Right atrium auricular region (tissue), 2 donors: ENCODE measurements around the gene RREB1. TPM values are rescaled to one million over a fixed set of nuclear protein-coding genes. Genes with fewer than 3 reads are reported as not detected.

ENCODE experiments used
- DNase-seq: peaks from one replicate; pipeline ENCODE4 v3.0.0-alpha.2; 2019; ENCODE audit warnings: low spot score
- H3K27ac ChIP-seq, 2 donors: fragments of 200-600 bp; sonication (generic); 1 replicate in 1 of 2; 2 replicates in 1 of 2; pipeline ENCODE4 v1.5.1; 2016 to 2019
- H3K27me3 ChIP-seq, 2 donors: fragments of 200-600 bp; sonication (generic); one replicate each; pipeline versions ENCODE4 v1.5.1 to v1.6.0; 2017 to 2019
- H3K36me3 ChIP-seq: fragments of 200-600 bp; sonication (generic); one replicate; pipeline ENCODE4 v1.5.1; 2016
- H3K4me1 ChIP-seq, 2 donors: fragments of 200-600 bp; sonication (generic); one replicate each; pipeline versions ENCODE4 v1.5.1 to v1.6.0; 2017 to 2019
- H3K4me3 ChIP-seq, 2 donors: fragments of 200-600 bp; sonication (generic); 1 replicate in 1 of 2; 2 replicates in 1 of 2; pipeline ENCODE4 v1.5.1; 2017 to 2019; ENCODE audit warnings: mild to moderate bottlenecking in 1 of 2, moderate library complexity in 1 of 2
- H3K9me3 ChIP-seq, 2 donors: fragments of 200-600 bp; sonication (generic); one replicate each; pipeline ENCODE4 v1.5.1; 2019
- CTCF ChIP-seq, 2 donors: fragments of 200-600 bp; sonication (generic); IDR thresholded peaks; one replicate each; pipeline ENCODE4 v1.5.1; 2019; ENCODE audit warnings: antibody characterized with exemption in 2 of 2
- total RNA-seq, 2 donors: library from RNA; depleted of rRNA; stranded (reverse); fragments of >200 nt; gene quantifications; one replicate each; pipeline ENCODE4 v1.1.0, GENCODE V29; 2016

The RREB1 gene
- total RNA-seq, 2 donors from 2014 or later = 25.5 to 30.3 TPM

- H3K4me3 ChIP-seq = no peak overlapping the region
- H3K27ac ChIP-seq = no peak overlapping the region
- peaks cover 0 to 19% of the 10 kb centered on the region in 2 donors for H3K4me1 ChIP-seq
- H3K36me3 ChIP-seq = peaks cover 37% of the 10 kb centered on the region
- TF ChIP-seq CTCF (IDR thresholded peaks at IDR 0.05) = no peak
- H3K9me3 ChIP-seq = no peaks in the 10 kb centered on the region
- H3K27me3 ChIP-seq = no peaks in the 10 kb centered on the region
- DNase-seq = no peak
Observed at GRCh38 chr6:7235712-7236305, 128.0 kb downstream of the RREB1 start.

- Histone ChIP-seq H3K27ac (no peak overlapping the region), H3K36me3 (peaks cover 37% of the 10 kb centered on the region), H3K4me1 (peaks cover 0 to 19% of the 10 kb centered on the region in 2 donors), H3K4me3 (no peak overlapping the region), H3K27me3 (no peaks in the 10 kb centered on the region), H3K9me3 (no peaks in the 10 kb centered on the region)
- no peak for DNase-seq
- TF ChIP-seq CTCF (IDR thresholded peaks at IDR 0.05) = no peak
Observed at GRCh38 chr6:7236306-7237209, 128.8 kb downstream of the RREB1 start.

GRCh38 chr6:7237653-7238188, 130.0 kb downstream of the RREB1 start:
- no peak for DNase-seq
- Histone ChIP-seq H3K9me3 (no peaks in the 10 kb centered on the region), H3K36me3 (peaks cover 30% of the 10 kb centered on the region), H3K4me1 (peaks cover 0 to 19% of the 10 kb centered on the region in 2 donors), H3K4me3 (no peak overlapping the region), H3K27me3 (no peaks in the 10 kb centered on the region), H3K27ac (no peak overlapping the region)
- TF ChIP-seq CTCF (IDR thresholded peaks at IDR 0.05) = no peak

GRCh38 chr6:7238526-7238899, 130.8 kb downstream of the RREB1 start:
- no peak overlapping the region for H3K4me3 ChIP-seq
- H3K27me3 ChIP-seq = no peaks in the 10 kb centered on the region
- TF ChIP-seq CTCF (IDR thresholded peaks at IDR 0.05) = no peak
- peak overlapping the region in 1 of 2 donors; percentile 37 for H3K27ac ChIP-seq
- H3K4me1 ChIP-seq = peaks cover 0 to 26% of the 10 kb centered on the region in 2 donors
- DNase-seq = no peak
- peaks cover 30% of the 10 kb centered on the region for H3K36me3 ChIP-seq
- H3K9me3 ChIP-seq = no peaks in the 10 kb centered on the region

- peaks cover 25% of the 10 kb centered on the region for H3K36me3 ChIP-seq
- peaks cover 0 to 29% of the 10 kb centered on the region in 2 donors for H3K4me1 ChIP-seq
- peak overlapping the region; percentile 20 to 37 for H3K27ac ChIP-seq
- DNase-seq = peak; percentile 81
- no peaks in the 10 kb centered on the region for H3K27me3 ChIP-seq
- no peak overlapping the region for H3K4me3 ChIP-seq
- H3K9me3 ChIP-seq = no peaks in the 10 kb centered on the region
- peak; percentile 51 to 78 for TF ChIP-seq CTCF (IDR thresholded peaks at IDR 0.05)
Observed at GRCh38 chr6:7238900-7239589, 131.3 kb downstream of the RREB1 start.
